SK-N-SH (cell line): ENCODE results near the gene MYLIP. TPM values are rescaled to one million over a fixed set of nuclear protein-coding genes. Genes with fewer than 3 reads are reported as not detected.

ENCODE experiments used
- CTCF ChIA-PET: fragments of 300-600, 350-600 bp; formaldehyde crosslinking; extraction: SDS; loops from one replicate; lab custom pipeline; 2021; lab: Yijun Ruan, JAX
- POLR2A ChIA-PET: fragments of 350-600 bp; sonication (Branson Sonifier 250); formaldehyde crosslinking; extraction: SDS; loops from one replicate; lab custom pipeline; 2020; ENCODE audit warnings: antibody characterized with exemption, inconsistent platforms; lab: Yijun Ruan, JAX
- DNase-seq: peaks from one replicate; pipeline ENCODE4 v3.0.0; 2012
- H2AFZ ChIP-seq: fragments of 200-600 bp; sonication (generic); 2 replicates; pipeline ENCODE4 v1.8.1; 2016; ENCODE audit warnings: antibody characterized with exemption, mild to moderate bottlenecking, low read depth
- H3F3A ChIP-seq: fragments of 200-600 bp; sonication (generic); replicated peaks from 2 replicates; pipeline ENCODE3; 2016; ENCODE audit warnings: antibody characterized with exemption, mild to moderate bottlenecking; ENCODE audit not compliant: insufficient read depth
- H3K27ac ChIP-seq, 2 experiments: fragments of 200-500 bp in 1 of 2; fragments of 200-600 bp in 1 of 2; sonication (Bioruptor generic) in 1 of 2; sonication (generic), shearing (Covaris generic) in 1 of 2; 2 replicates each; pipeline versions ENCODE4 v1.5.1 to v1.6.1; 2014 to 2016; ENCODE audit warnings: low read depth in 2 of 2, inconsistent platforms in 1 of 2, low read length in 1 of 2, mild to moderate bottlenecking in 1 of 2, mixed read lengths in 1 of 2
- H3K27me3 ChIP-seq: fragments of 200-600 bp; sonication (generic), shearing (Covaris generic); 2 replicates; pipeline ENCODE4 v1.6.1; 2016; ENCODE audit warnings: mixed run types; ENCODE audit not compliant: insufficient read depth
- H3K36me3 ChIP-seq, 2 experiments: fragments of 200-500 bp in 1 of 2; fragments of 200-600 bp in 1 of 2; sonication (Bioruptor generic) in 1 of 2; sonication (generic) in 1 of 2; replicated peaks in 1 of 2; 2 replicates each; pipeline versions ENCODE3 to v1.5.1; 2014 to 2016; ENCODE audit warnings: low read length in 1 of 2, mild to moderate bottlenecking in 1 of 2; ENCODE audit not compliant: insufficient read depth in 2 of 2, control insufficient read depth in 1 of 2
- H3K4me1 ChIP-seq, 2 experiments: fragments of 200-500 bp in 1 of 2; fragments of 200-600 bp in 1 of 2; sonication (Bioruptor generic) in 1 of 2; sonication (generic), shearing (Covaris generic) in 1 of 2; 2 replicates each; pipeline versions ENCODE4 v1.5.1 to v1.6.1; 2014 to 2016; ENCODE audit warnings: low read depth in 1 of 2, low read length in 1 of 2, mixed run types in 1 of 2; ENCODE audit not compliant: insufficient read depth in 2 of 2, control insufficient read depth in 1 of 2
- H3K4me2 ChIP-seq: fragments of 200-600 bp; sonication (generic), shearing (Covaris generic); 2 replicates; pipeline ENCODE4 v1.6.1; 2017; ENCODE audit warnings: mixed run types
- H3K4me3 ChIP-seq, 2 experiments: fragments of 200-500 bp in 1 of 2; fragments of 200-600 bp in 1 of 2; sonication (Bioruptor generic) in 1 of 2; sonication (generic), shearing (Covaris generic) in 1 of 2; 2 replicates each; pipeline versions ENCODE4 v1.5.1 to v1.8.1; 2014 to 2016; ENCODE audit warnings: low read depth in 2 of 2, inconsistent platforms in 1 of 2, low read length in 1 of 2, mild to moderate bottlenecking in 1 of 2, mixed read lengths in 1 of 2, moderate library complexity in 1 of 2
- H3K79me2 ChIP-seq: fragments of 200-600 bp; sonication (generic); 2 replicates; pipeline ENCODE4 v1.8.1; 2017; ENCODE audit warnings: mild to moderate bottlenecking; ENCODE audit not compliant: insufficient read depth
- H3K9ac ChIP-seq: fragments of 200-600 bp; sonication (generic); 2 replicates; pipeline ENCODE4 v1.6.1; 2017; ENCODE audit warnings: mixed run types
- H3K9me2 ChIP-seq: fragments of 200-600 bp; sonication (generic); 2 replicates; pipeline ENCODE4 v1.6.1; 2017; ENCODE audit warnings: mixed run types
- H3K9me3 ChIP-seq: fragments of 200-600 bp; sonication (generic); 2 replicates; pipeline ENCODE4 v1.6.1; 2017; ENCODE audit warnings: mixed run types, mild to moderate bottlenecking, moderate library complexity
- H4K20me1 ChIP-seq: fragments of 200-600 bp; sonication (generic); 2 replicates; pipeline ENCODE4 v1.6.1; 2017; ENCODE audit warnings: mild to moderate bottlenecking, mixed run types; ENCODE audit not compliant: insufficient read depth
- CTCF ChIP-seq: fragments of 200-600 bp; sonication (generic); IDR thresholded peaks from 2 replicates; pipeline ENCODE4 v1.6.1; 2017; ENCODE audit warnings: antibody characterized with exemption, mild to moderate bottlenecking, moderate library complexity
- ELF1 ChIP-seq: IDR thresholded peaks from 2 replicates; pipeline ENCODE4 v1.4.0; 2012
- EP300 ChIP-seq, 2 experiments: IDR thresholded peaks; 2 replicates each; pipeline versions ENCODE4 v1.4.0 to v1.6.1; 2012; ENCODE audit warnings: borderline replicate concordance in 1 of 2, low read depth in 1 of 2, low read length in 1 of 2
- EZH2phosphoT487 ChIP-seq: fragments of 200-600 bp; sonication (generic); IDR thresholded peaks from 2 replicates; pipeline ENCODE4 v1.6.1; 2017; ENCODE audit warnings: low read depth, mixed run types, mild to moderate bottlenecking, antibody characterized with exemption, moderate library complexity, borderline replicate concordance
- FOSL2 ChIP-seq: IDR thresholded peaks from 2 replicates; pipeline ENCODE4 v1.4.0; 2012; ENCODE audit warnings: low read depth, mild to moderate bottlenecking, moderate library complexity, borderline replicate concordance
- FOXJ3 ChIP-seq: sonication (generic); formaldehyde crosslinking; IDR thresholded peaks from 2 replicates; pipeline ENCODE4 v1.5.1; 2020; ENCODE audit warnings: mild to moderate bottlenecking, missing genetic modification reagents
- GABPA ChIP-seq: IDR thresholded peaks from 2 replicates; pipeline ENCODE4 v1.4.0; 2012; ENCODE audit warnings: low read depth, mild to moderate bottlenecking
- MEF2A ChIP-seq: IDR thresholded peaks from 2 replicates; pipeline ENCODE4 v1.4.0; 2012; ENCODE audit warnings: low read depth, borderline replicate concordance
- POLR2AphosphoS5 ChIP-seq: IDR thresholded peaks from 2 replicates; pipeline ENCODE4 v1.6.1; 2012; ENCODE audit warnings: low read depth, low read length
- RFX5 ChIP-seq: IDR thresholded peaks from 2 replicates; pipeline ENCODE4 v1.6.1; 2012; ENCODE audit warnings: mild to moderate bottlenecking, improper control_type of control experiment, low read length
- RXRA ChIP-seq: IDR thresholded peaks from 2 replicates; pipeline ENCODE4 v1.4.0; 2012; ENCODE audit warnings: low read depth, mild to moderate bottlenecking, borderline replicate concordance
- TCF12 ChIP-seq: IDR thresholded peaks from 2 replicates; pipeline ENCODE4 v1.4.0; 2012
- TEAD4 ChIP-seq: IDR thresholded peaks from 2 replicates; pipeline ENCODE4 v1.4.0; 2012; ENCODE audit warnings: mild to moderate bottlenecking, borderline replicate concordance; ENCODE audit not compliant: insufficient read depth
- ZBTB33 ChIP-seq: IDR thresholded peaks from 2 replicates; pipeline ENCODE4 v1.4.0; 2012; ENCODE audit warnings: low read depth, borderline replicate concordance
- WGBS: methylation state at CpG from one replicate; pipeline ENCODE4 v1.1.6; 2017; ENCODE audit warnings: low lambda C conversion rate; 5-methylcytosine and 5-hydroxymethylcytosine counted together
- polyA plus RNA-seq, 3 experiments: library from polyadenylated mRNA; depleted of rRNA; stranded (reverse); fragments of >200 nt; gene quantifications; 2 replicates each; pipeline ENCODE4 v1.2.3, GENCODE V29; 2012

The MYLIP gene
- polyA plus RNA-seq, 1 of the 3 experiments (the other 2 are of a cell fraction), result 3.1 TPM

- TF ChIP-seq CTCF, result no peak
- no peak for TF ChIP-seq TEAD4
- TF ChIP-seq, all 33 proteins: peak for 2
Observed at GRCh38 chr6:16154904-16155303, 26.0 kb downstream of the MYLIP start (continued).

GRCh38 chr6:16157492-16157891, 28.6 kb downstream of the MYLIP start:
- H3K4me2 ChIP-seq, result no peak overlapping the region
- H3K4me1 ChIP-seq, result peaks cover 0 to 14% of the 10 kb centered on the region in 2 experiments; a peak in 2 of 4 replicates
- no peak overlapping the region for H3K4me3 ChIP-seq
- H3K27me3 ChIP-seq, result no peaks in the 10 kb centered on the region
- WGBS, result 43% methylated on average over 3 of the region's 3 CpGs
- ChIA-PET POLR2A (interaction anchor here (1.2 kb wide), 1 partner anchor 14 kb away, joined by 3 read pairs; no protein-coding TSS in a partner anchor), CTCF (interaction anchor here (1.0 to 5.4 kb wide), 5 partner anchors 12 to 466 kb away, joined by 3 to 21 read pairs (median 13); partner anchors contain the start of gene MYLIP)
- H2AFZ ChIP-seq, result no peak overlapping the region
- H3K27ac ChIP-seq, result no peak overlapping the region; a peak in 1 of 4 replicates
- TF ChIP-seq FOXJ3 (CRISPR knock-in tag), result no peak
- TF ChIP-seq ZBTB33, result no peak
- TF ChIP-seq GABPA, result no peak
- TF ChIP-seq RXRA, result no peak
- TF ChIP-seq RFX5, result no peak
- no peak for TF ChIP-seq POLR2AphosphoS5
- TF ChIP-seq TCF12, result no peak
- TF ChIP-seq ELF1, result no peak
- TF ChIP-seq FOSL2, result no peak
- TF ChIP-seq CTCF, result no peak
- no peak for TF ChIP-seq EZH2phosphoT487
- no peak for TF ChIP-seq MEF2A
- TF ChIP-seq EP300 (IDR thresholded peaks at IDR 0.05; ENCODE audit: borderline replicate concordance in 1 of 2, low read depth in 1 of 2, low read length in 1 of 2), result no peak
- no peaks in the 10 kb centered on the region for H3K9me2 ChIP-seq
- no peaks in the 10 kb centered on the region for H3K36me3 ChIP-seq
- no peaks in the 10 kb centered on the region for H3K9me3 ChIP-seq
- H3K9ac ChIP-seq, result no peak overlapping the region
- no peaks in the 10 kb centered on the region for H4K20me1 ChIP-seq
- H3K79me2 ChIP-seq, result no peaks in the 10 kb centered on the region
- no peaks in the 10 kb centered on the region for H3F3A ChIP-seq
- DNase-seq, result peak; percentile 32
